GM21447 (cell line): ENCODE data around the gene ARHGEF10L.

Source experiments
- ATAC-seq: cut with Tn5 transposase; IDR thresholded peaks from one replicate; pipeline ENCODE4 v1.9.1; 2021; ENCODE audit not compliant: unreplicated experiment

Gene ARHGEF10L

GRCh38 chr1:17630048-17630830, 90.7 kb downstream of the ARHGEF10L start:
- ATAC-seq, result no peak

- ATAC-seq, result no peak
Observed at GRCh38 chr1:17630986-17631385, 91.5 kb downstream of the ARHGEF10L start.

- no peak for ATAC-seq
Observed at GRCh38 chr1:17631410-17631809, 91.9 kb downstream of the ARHGEF10L start.

GRCh38 chr1:17632106-17632505, 92.6 kb downstream of the ARHGEF10L start:
- ATAC-seq, result no peak

- ATAC-seq, result no peak
Observed at GRCh38 chr1:17632541-17633184, 93.2 kb downstream of the ARHGEF10L start.

GRCh38 chr1:17633654-17634053, 94.2 kb downstream of the ARHGEF10L start:
- ATAC-seq, result no peak

- no peak for ATAC-seq
Observed at GRCh38 chr1:17635276-17635675, 95.8 kb downstream of the ARHGEF10L start.

GRCh38 chr1:17635811-17636210, 96.3 kb downstream of the ARHGEF10L start:
- ATAC-seq, result no peak

- ATAC-seq, result no peak
Observed at GRCh38 chr1:17636612-17637011, 97.1 kb downstream of the ARHGEF10L start.

- ATAC-seq, result no peak
Observed at GRCh38 chr1:17637055-17637454, 97.6 kb downstream of the ARHGEF10L start.

- no peak for ATAC-seq
Observed at GRCh38 chr1:17639703-17640340, 100.3 kb downstream of the ARHGEF10L start.

- ATAC-seq, result no peak
Observed at GRCh38 chr1:17640393-17640792, 100.9 kb downstream of the ARHGEF10L start.

- ATAC-seq, result no peak
Observed at GRCh38 chr1:17640975-17641374, 101.5 kb downstream of the ARHGEF10L start.

GRCh38 chr1:17642169-17642568, 102.7 kb downstream of the ARHGEF10L start:
- no peak for ATAC-seq

- ATAC-seq, result no peak
Observed at GRCh38 chr1:17642943-17643342, 103.4 kb downstream of the ARHGEF10L start.

- no peak for ATAC-seq
Observed at GRCh38 chr1:17643861-17644703, 104.6 kb downstream of the ARHGEF10L start.

GRCh38 chr1:17645068-17645911, 105.8 kb downstream of the ARHGEF10L start:
- no peak for ATAC-seq

GRCh38 chr1:17646444-17647280, 107.2 kb downstream of the ARHGEF10L start:
- ATAC-seq, result no peak

GRCh38 chr1:17648457-17649145, 109.1 kb downstream of the ARHGEF10L start:
- ATAC-seq, result no peak
